ENCODE measurements around the gene RNF121. TPM values are rescaled to one million over a fixed set of nuclear protein-coding genes. Genes with fewer than 3 reads are reported as not detected.
A peak's percentile ranks its signal among the peaks of the same experiment; 100 is the strongest.

RNF121 gene
- total RNA-seq, 6 donors from 2014 or later, result 16.0 to 112 (median 28.3) TPM

- no peak for ATAC-seq (ENCODE audit: low FRiP score in 2 of 2)
- H3K9me3 ChIP-seq, result no peaks in the 10 kb centered on the region
- TF ChIP-seq EP300 (IDR thresholded peaks at IDR 0.05), result no peak
- no peak for TF ChIP-seq CTCF (IDR thresholded peaks at IDR 0.05)
- 81 to 84% methylated on average over 4 of the region's 4 CpGs for WGBS, 2 donors
- H3K4me3 ChIP-seq, result no peak overlapping the region
- no peak overlapping the region for H3K27ac ChIP-seq
- no peak for DNase-seq
- no peaks in the 10 kb centered on the region for H3K27me3 ChIP-seq
- H3K36me3 ChIP-seq, result peaks cover 49 to 93% (median 78%) of the 10 kb centered on the region in 4 donors
- H3K4me1 ChIP-seq, result peaks cover 4 to 32% (median 22%) of the 10 kb centered on the region in 4 donors
Observed at GRCh38 chr11:72023335-72023734, 94.5 kb downstream of the RNF121 start.

GRCh38 chr11:72024069-72024754 is 95.4 kb downstream of the RNF121 start:
- Histone ChIP-seq H3K27ac (peak overlapping the region in 1 of 4 donors; percentile 53), H3K36me3 (peaks cover 44 to 93% (median 78%) of the 10 kb centered on the region in 4 donors), H3K4me1 (peaks cover 4 to 37% (median 23%) of the 10 kb centered on the region in 4 donors), H3K27me3 (no peaks in the 10 kb centered on the region), H3K4me3 (no peak overlapping the region), H3K9me3 (no peaks in the 10 kb centered on the region)
- no peak for ATAC-seq (ENCODE audit: low FRiP score in 2 of 2)
- no peak for DNase-seq
- TF ChIP-seq POLR2A (IDR thresholded peaks at IDR 0.05), result no peak
- no peak for TF ChIP-seq CTCF (IDR thresholded peaks at IDR 0.05)
- no peak for TF ChIP-seq POLR2AphosphoS5 (IDR thresholded peaks at IDR 0.05)
- no peak for TF ChIP-seq EP300 (IDR thresholded peaks at IDR 0.05)
- WGBS, 2 donors, result 41 to 42% methylated on average over 3 to 5 of the region's 5 CpGs

- ATAC-seq (ENCODE audit: low FRiP score in 2 of 2) (no peak), DNase-seq (no peak)
- Histone ChIP-seq H3K4me3 (no peak overlapping the region), H3K27me3 (no peaks in the 10 kb centered on the region), H3K36me3 (peaks cover 27 to 91% (median 64%) of the 10 kb centered on the region in 4 donors), H3K27ac (peak overlapping the region in 1 of 4 donors; percentile 59), H3K9me3 (no peaks in the 10 kb centered on the region), H3K4me1 (peaks cover 9 to 49% (median 32%) of the 10 kb centered on the region in 4 donors)
- WGBS, 2 donors, result 50 to 60% methylated on average over 1 of the region's 1 CpG
- TF ChIP-seq POLR2A (IDR thresholded peaks at IDR 0.05), result no peak
- no peak for TF ChIP-seq POLR2AphosphoS5 (IDR thresholded peaks at IDR 0.05)
- TF ChIP-seq EP300 (IDR thresholded peaks at IDR 0.05), result no peak
- no peak for TF ChIP-seq CTCF (IDR thresholded peaks at IDR 0.05)
Observed at GRCh38 chr11:72026090-72026489, 97.2 kb downstream of the RNF121 start.

- Histone ChIP-seq H3K36me3 (peaks cover 4 to 93% (median 53%) of the 10 kb centered on the region in 4 donors), H3K4me1 (peaks cover 17 to 48% (median 34%) of the 10 kb centered on the region in 4 donors), H3K27me3 (no peaks in the 10 kb centered on the region), H3K9me3 (no peaks in the 10 kb centered on the region), H3K27ac (peak overlapping the region in 2 of 4 donors; percentile 34 to 37), H3K4me3 (no peak overlapping the region)
- DNase-seq (no peak), ATAC-seq (ENCODE audit: low FRiP score in 2 of 2) (no peak)
- TF ChIP-seq EP300 (IDR thresholded peaks at IDR 0.05) (no peak), CTCF (IDR thresholded peaks at IDR 0.05) (no peak), POLR2A (IDR thresholded peaks at IDR 0.05) (no peak), POLR2AphosphoS5 (IDR thresholded peaks at IDR 0.05) (no peak)
- WGBS, 2 donors, result 29 to 36% methylated on average over 1 of the region's 1 CpG
Observed at GRCh38 chr11:72030472-72031045, 101.7 kb downstream of the RNF121 start.

Data from upper lobe of left lung (tissue), 6 donors.